KG1 (cell line): ENCODE measurements around the gene TRIM51G.
"Not testable (repeated sequence)": the region's sequence is repeated elsewhere in the genome, so short reads cannot be mapped to it uniquely, and the experiment has no call there.

Source experiments
- DNase-seq: peaks from one replicate; lab custom pipeline; 2025; lab: John Stamatoyannopoulos, UW

The TRIM51G gene

GRCh38 chr11:48983785-48984184, at the start of gene TRIM51G:
Gene TRIM51G (minus strand): TSS chr11:48983885. CDS start chr11:48981695, 2,190 bp downstream.
- not testable (repeated sequence) for DNase-seq

- DNase-seq, result not testable (repeated sequence)
Measured at GRCh38 chr11:49028523-49028922, 44.8 kb upstream of the TRIM51G start, which contains the start of gene TRIM49B. Gene TRIM49B (plus strand): TSS chr11:49028823. CDS start chr11:49031600, 2,777 bp downstream.

- not testable (repeated sequence) for DNase-seq
Measured at GRCh38 chr11:48968592-48968991, 15.1 kb downstream of the TRIM51G start.

- not testable (repeated sequence) for DNase-seq
Measured at GRCh38 chr11:48955315-48956049, 28.2 kb downstream of the TRIM51G start.

GRCh38 chr11:48945796-48946195, 37.9 kb downstream of the TRIM51G start:
- DNase-seq, result not testable (repeated sequence)
